K562 (cell line): Measurements from ENCODE around the gene CCDC171. TPM values are rescaled to one million over a fixed set of nuclear protein-coding genes. Genes with fewer than 3 reads are reported as not detected.

Experiments used
- ATAC-seq: fragments of 200-7000 bp; cut with Tn5 transposase; 3 replicates; pipeline ENCODE4 v1.9.1; 2020; ENCODE audit warnings: moderate library complexity
- BruUV-seq: library from RNA; stranded (reverse); fragments of 400-500 nt; replicated peaks from 2 replicates; lab custom pipeline; 2021; lab: Mats Ljungman, UMichigan
- CTCF ChIA-PET: fragments of 300-600 bp; formaldehyde crosslinking; extraction: SDS; loops from one replicate; lab custom pipeline; 2021; ENCODE audit warnings: low intra/inter-chr PET ratio; lab: Yijun Ruan, JAX
- POLR2A ChIA-PET: fragments of 300-600, 350-650 bp; sonication (Branson Sonifier 250); formaldehyde crosslinking; extraction: SDS; loops from one replicate; lab custom pipeline; 2021; ENCODE audit warnings: antibody characterized with exemption, inconsistent platforms; lab: Yijun Ruan, JAX
- DNase-seq, 4 experiments: peaks; one replicate each; pipeline versions ENCODE4 v3.0.0 to v3.0.0-alpha.2; 2011 to 2018; ENCODE audit warnings: low spot score in 3 of 4, mixed read lengths in 3 of 4; ENCODE audit errors: extremely low read depth in 1 of 4
- FAIRE-seq: peaks from 2 replicates; lab custom pipeline; 2011; peaks lifted over from hg19 to GRCh38; lab: Jason Lieb, UNC
- H2AFZ ChIP-seq: 2 replicates; pipeline ENCODE4 v1.6.0; 2011; ENCODE audit warnings: low read depth, low read length, control low read depth, inconsistent platforms
- H3K27ac ChIP-seq: fragments of 200-600 bp; 3 replicates; pipeline ENCODE4 v1.8.0; 2011; ENCODE audit warnings: low read depth, mild to moderate bottlenecking, control low read depth, inconsistent platforms, low read length, moderate library complexity, mixed read lengths; ENCODE audit errors: extremely low read depth
- H3K27me3 ChIP-seq, 2 experiments: fragments of 300-600 bp in 1 of 2; 2 replicates in 1 of 2; 3 replicates in 1 of 2; pipeline versions ENCODE4 v1.6.0 to v1.8.0; 2011; ENCODE audit warnings: inconsistent platforms in 2 of 2, low read length in 2 of 2, mild to moderate bottlenecking in 1 of 2, mixed read lengths in 1 of 2, moderate library complexity in 1 of 2; ENCODE audit not compliant: control insufficient read depth in 2 of 2, insufficient read depth in 2 of 2
- H3K36me3 ChIP-seq: fragments of 300-600 bp; 3 replicates; pipeline ENCODE4 v1.8.0; 2011; ENCODE audit warnings: mild to moderate bottlenecking, low read length, inconsistent platforms; ENCODE audit not compliant: control insufficient read depth, insufficient read depth
- H3K4me1 ChIP-seq, 2 experiments: fragments of 200-600 bp in 1 of 2; replicated peaks in 1 of 2; 2 replicates in 1 of 2; 3 replicates in 1 of 2; pipeline versions ENCODE4 v1.5.1 to v1.8.0; 2011; ENCODE audit warnings: inconsistent platforms in 2 of 2, low read length in 2 of 2, mild to moderate bottlenecking in 1 of 2, mixed read lengths in 1 of 2, moderate library complexity in 1 of 2; ENCODE audit not compliant: control insufficient read depth in 2 of 2, insufficient read depth in 2 of 2
- H3K4me2 ChIP-seq: 2 replicates; pipeline ENCODE4 v1.6.1; 2011; ENCODE audit warnings: low read length, control low read depth, inconsistent platforms, mixed read lengths; ENCODE audit not compliant: insufficient read depth
- H3K4me3 ChIP-seq: fragments of 200-600 bp; sonication (generic), shearing (Covaris generic); 2 replicates; pipeline ENCODE4 v1.5.1; 2016; ENCODE audit warnings: control low read depth, inconsistent platforms
- H3K79me2 ChIP-seq: fragments of 200-600 bp; 3 replicates; pipeline ENCODE4 v1.8.0; 2011; ENCODE audit warnings: low read length, inconsistent platforms; ENCODE audit not compliant: control insufficient read depth, insufficient read depth
- H3K9ac ChIP-seq, 2 experiments: 2 replicates each; pipeline versions ENCODE4 v1.6.0 to v1.6.1; 2011; ENCODE audit warnings: low read depth in 2 of 2, low read length in 2 of 2, control low read depth in 1 of 2, inconsistent platforms in 1 of 2, mild to moderate bottlenecking in 1 of 2, mixed read lengths in 1 of 2; ENCODE audit not compliant: insufficient read depth in 1 of 2
- H3K9me1 ChIP-seq: one replicate; pipeline ENCODE4 v1.6.0; 2011; ENCODE audit warnings: inconsistent platforms, mild to moderate bottlenecking, low read length, moderate library complexity; ENCODE audit not compliant: control insufficient read depth, insufficient read depth
- H3K9me3 ChIP-seq: replicated peaks from 2 replicates; pipeline ENCODE4 v1.5.1; 2011; ENCODE audit warnings: low read depth, low read length, inconsistent platforms; ENCODE audit not compliant: control insufficient read depth, insufficient read depth
- H4K20me1 ChIP-seq: replicated peaks from 2 replicates; pipeline ENCODE4 v1.6.1; 2011; ENCODE audit warnings: low read length, inconsistent platforms, mixed read lengths; ENCODE audit not compliant: control insufficient read depth, insufficient read depth
- NCOR1 ChIP-seq: fragments of 450-650 bp; IDR thresholded peaks from 2 replicates; pipeline ENCODE4 v1.6.1; 2016; ENCODE audit warnings: mild to moderate bottlenecking, moderate library complexity
- WGBS: fragments of 100-300 bp; shearing (Covaris generic); methylation state at CpG from one replicate; pipeline ENCODE4 v1.1.6; 2016; ENCODE audit warnings: low coverage, mixed read lengths; ENCODE audit not compliant: insufficient coverage; ENCODE audit errors: missing lambda C conversion rate; 5-methylcytosine and 5-hydroxymethylcytosine counted together
- in situ Hi-C: fragments of 300-500 bp; cut with MboI; formaldehyde crosslinking; loops from 4 replicates; pipeline ENCODE4 v1.15.0; 2018; ENCODE audit warnings: inconsistent platforms, mixed read lengths
- intact Hi-C: fragments of 100-400 bp; cut with micrococcal nuclease; formaldehyde crosslinking; loops from 2 replicates; pipeline ENCODE4 v1.14.2; 2022
- polyA plus RNA-seq, 8 experiments: library from polyadenylated mRNA; depleted of rRNA in 4 of 8; stranded (reverse) in 5 of 8; unstranded in 3 of 8; fragments of >200 nt; fragmentation: Nextera tagmentation in 2 of 8; fragmentation: Illumina TruSeq in 1 of 8; extraction: Ambion mirVana in 2 of 8; extraction: Trizol in 1 of 8; gene quantifications; 2 replicates each; pipeline versions ENCODE4 v1.2.1 to v1.2.3, GENCODE V29; 2011 to 2014; ENCODE audit warnings: inconsistent platforms in 1 of 8, missing spikeins in 1 of 8
- total RNA-seq, 7 experiments: library from RNA; depleted of rRNA in 6 of 7; stranded (reverse); fragments of >200 nt in 6 of 7; fragmentation: Illumina TruSeq in 2 of 7; extraction: Trizol in 2 of 7; gene quantifications; 2 replicates each; pipeline versions ENCODE4 v1.2.1 to v1.2.3, GENCODE V29; 2011 to 2021; ENCODE audit warnings: low replicate concordance in 1 of 7
- TF ChIP-seq, protein P1 (sequence below): conservative IDR thresholded peaks from 2 replicates; pipeline ENCODE4 v1.6.1; 2011; ENCODE audit warnings: low read depth, mild to moderate bottlenecking, low read length; ENCODE audit not compliant: control insufficient read depth
- TF ChIP-seq, protein P2 (sequence below): fragments of 200-800 bp; sonication (Bioruptor generic); IDR thresholded peaks from 2 replicates; pipeline ENCODE4 v1.6.1; 2017; ENCODE audit warnings: missing genetic modification characterization, missing compliant biosample characterization
- TF ChIP-seq, protein P3 (sequence below): fragments of 450-650 bp; formaldehyde crosslinking; IDR thresholded peaks from 2 replicates; pipeline ENCODE4 v1.4.0; 2020; ENCODE audit warnings: mild to moderate bottlenecking, moderate library complexity
- TF ChIP-seq, protein P4 (sequence below): fragments of 450-650 bp; IDR thresholded peaks from 2 replicates; pipeline ENCODE4 v1.6.1; 2017; ENCODE audit warnings: antibody characterized with exemption, mild to moderate bottlenecking

CCDC171 gene
- total and polyA plus RNA-seq, 9 of the 15 experiments (the other 6 are each of a cell fraction or from before 2014, with no cell fraction given) = 0.08 to 3.8 (median 0.27) TPM

DNA sequence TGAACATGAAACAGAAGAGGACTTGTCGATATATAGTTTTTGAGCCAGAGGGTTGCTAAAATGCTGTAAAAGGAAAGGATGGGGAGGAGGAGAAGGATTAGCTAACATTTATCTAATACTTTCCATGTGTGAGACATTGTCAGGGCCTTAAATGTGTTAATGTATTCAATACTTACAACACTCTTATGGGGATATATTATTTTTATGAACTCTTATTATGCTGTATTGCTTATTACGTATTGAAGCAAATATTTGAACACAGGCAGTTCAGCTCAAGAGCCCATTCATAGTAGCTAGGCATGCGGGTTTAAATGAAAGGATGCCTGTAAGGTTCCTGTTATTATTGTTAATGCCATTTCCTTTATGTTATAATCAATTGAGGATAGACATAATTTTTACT, 391.5 kb downstream of the CCDC171 start:
- TF ChIP-seq, protein P1, sequence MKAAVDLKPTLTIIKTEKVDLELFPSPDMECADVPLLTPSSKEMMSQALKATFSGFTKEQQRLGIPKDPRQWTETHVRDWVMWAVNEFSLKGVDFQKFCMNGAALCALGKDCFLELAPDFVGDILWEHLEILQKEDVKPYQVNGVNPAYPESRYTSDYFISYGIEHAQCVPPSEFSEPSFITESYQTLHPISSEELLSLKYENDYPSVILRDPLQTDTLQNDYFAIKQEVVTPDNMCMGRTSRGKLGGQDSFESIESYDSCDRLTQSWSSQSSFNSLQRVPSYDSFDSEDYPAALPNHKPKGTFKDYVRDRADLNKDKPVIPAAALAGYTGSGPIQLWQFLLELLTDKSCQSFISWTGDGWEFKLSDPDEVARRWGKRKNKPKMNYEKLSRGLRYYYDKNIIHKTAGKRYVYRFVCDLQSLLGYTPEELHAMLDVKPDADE = no peak
- TF ChIP-seq, protein P2, sequence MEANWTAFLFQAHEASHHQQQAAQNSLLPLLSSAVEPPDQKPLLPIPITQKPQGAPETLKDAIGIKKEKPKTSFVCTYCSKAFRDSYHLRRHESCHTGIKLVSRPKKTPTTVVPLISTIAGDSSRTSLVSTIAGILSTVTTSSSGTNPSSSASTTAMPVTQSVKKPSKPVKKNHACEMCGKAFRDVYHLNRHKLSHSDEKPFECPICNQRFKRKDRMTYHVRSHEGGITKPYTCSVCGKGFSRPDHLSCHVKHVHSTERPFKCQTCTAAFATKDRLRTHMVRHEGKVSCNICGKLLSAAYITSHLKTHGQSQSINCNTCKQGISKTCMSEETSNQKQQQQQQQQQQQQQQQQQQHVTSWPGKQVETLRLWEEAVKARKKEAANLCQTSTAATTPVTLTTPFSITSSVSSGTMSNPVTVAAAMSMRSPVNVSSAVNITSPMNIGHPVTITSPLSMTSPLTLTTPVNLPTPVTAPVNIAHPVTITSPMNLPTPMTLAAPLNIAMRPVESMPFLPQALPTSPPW = no peak
- TF ChIP-seq, protein P3, sequence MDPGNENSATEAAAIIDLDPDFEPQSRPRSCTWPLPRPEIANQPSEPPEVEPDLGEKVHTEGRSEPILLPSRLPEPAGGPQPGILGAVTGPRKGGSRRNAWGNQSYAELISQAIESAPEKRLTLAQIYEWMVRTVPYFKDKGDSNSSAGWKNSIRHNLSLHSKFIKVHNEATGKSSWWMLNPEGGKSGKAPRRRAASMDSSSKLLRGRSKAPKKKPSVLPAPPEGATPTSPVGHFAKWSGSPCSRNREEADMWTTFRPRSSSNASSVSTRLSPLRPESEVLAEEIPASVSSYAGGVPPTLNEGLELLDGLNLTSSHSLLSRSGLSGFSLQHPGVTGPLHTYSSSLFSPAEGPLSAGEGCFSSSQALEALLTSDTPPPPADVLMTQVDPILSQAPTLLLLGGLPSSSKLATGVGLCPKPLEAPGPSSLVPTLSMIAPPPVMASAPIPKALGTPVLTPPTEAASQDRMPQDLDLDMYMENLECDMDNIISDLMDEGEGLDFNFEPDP (CRISPR knock-in tag) = no peak
- TF ChIP-seq, protein P4, sequence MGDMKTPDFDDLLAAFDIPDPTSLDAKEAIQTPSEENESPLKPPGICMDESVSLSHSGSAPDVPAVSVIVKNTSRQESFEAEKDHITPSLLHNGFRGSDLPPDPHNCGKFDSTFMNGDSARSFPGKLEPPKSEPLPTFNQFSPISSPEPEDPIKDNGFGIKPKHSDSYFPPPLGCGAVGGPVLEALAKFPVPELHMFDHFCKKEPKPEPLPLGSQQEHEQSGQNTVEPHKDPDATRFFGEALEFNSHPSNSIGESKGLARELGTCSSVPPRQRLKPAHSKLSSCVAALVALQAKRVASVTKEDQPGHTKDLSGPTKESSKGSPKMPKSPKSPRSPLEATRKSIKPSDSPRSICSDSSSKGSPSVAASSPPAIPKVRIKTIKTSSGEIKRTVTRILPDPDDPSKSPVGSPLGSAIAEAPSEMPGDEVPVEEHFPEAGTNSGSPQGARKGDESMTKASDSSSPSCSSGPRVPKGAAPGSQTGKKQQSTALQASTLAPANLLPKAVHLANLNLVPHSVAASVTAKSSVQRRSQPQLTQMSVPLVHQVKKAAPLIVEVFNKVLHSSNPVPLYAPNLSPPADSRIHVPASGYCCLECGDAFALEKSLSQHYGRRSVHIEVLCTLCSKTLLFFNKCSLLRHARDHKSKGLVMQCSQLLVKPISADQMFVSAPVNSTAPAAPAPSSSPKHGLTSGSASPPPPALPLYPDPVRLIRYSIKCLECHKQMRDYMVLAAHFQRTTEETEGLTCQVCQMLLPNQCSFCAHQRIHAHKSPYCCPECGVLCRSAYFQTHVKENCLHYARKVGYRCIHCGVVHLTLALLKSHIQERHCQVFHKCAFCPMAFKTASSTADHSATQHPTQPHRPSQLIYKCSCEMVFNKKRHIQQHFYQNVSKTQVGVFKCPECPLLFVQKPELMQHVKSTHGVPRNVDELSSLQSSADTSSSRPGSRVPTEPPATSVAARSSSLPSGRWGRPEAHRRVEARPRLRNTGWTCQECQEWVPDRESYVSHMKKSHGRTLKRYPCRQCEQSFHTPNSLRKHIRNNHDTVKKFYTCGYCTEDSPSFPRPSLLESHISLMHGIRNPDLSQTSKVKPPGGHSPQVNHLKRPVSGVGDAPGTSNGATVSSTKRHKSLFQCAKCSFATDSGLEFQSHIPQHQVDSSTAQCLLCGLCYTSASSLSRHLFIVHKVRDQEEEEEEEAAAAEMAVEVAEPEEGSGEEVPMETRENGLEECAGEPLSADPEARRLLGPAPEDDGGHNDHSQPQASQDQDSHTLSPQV = no peak
- no peak for TF ChIP-seq NCOR1
- 0% methylated on average over 3 of the region's 3 CpGs for WGBS
- FAIRE-seq (no peak), DNase-seq (no peak), ATAC-seq (no peak)
- no TSS peak for BruUV-seq
- no peaks in the 10 kb centered on the region for H3K79me2 ChIP-seq
- H3K27ac ChIP-seq = no peak overlapping the region
- POLR2A ChIA-PET = no interaction called here
- in situ Hi-C loops (no loop called here), intact Hi-C loops (no loop called here)
- no peak overlapping the region for H3K9ac ChIP-seq
- H3K9me1 ChIP-seq = no peaks in the 10 kb centered on the region
- H4K20me1 ChIP-seq = no peaks in the 10 kb centered on the region
- H2AFZ ChIP-seq = no peak overlapping the region
- H3K9me3 ChIP-seq = no peaks in the 10 kb centered on the region
- CTCF ChIA-PET = no interaction called here
- H3K4me1 ChIP-seq = no peaks in the 10 kb centered on the region
- no peaks in the 10 kb centered on the region for H3K27me3 ChIP-seq
- H3K36me3 ChIP-seq = no peaks in the 10 kb centered on the region
- H3K4me3 ChIP-seq = no peak overlapping the region
- H3K4me2 ChIP-seq = no peak overlapping the region
